ENCODE measurements around the gene ALS2. TPM values are rescaled to one million over a fixed set of nuclear protein-coding genes. Genes with fewer than 3 reads are reported as not detected.

The ALS2 gene
- 10 to 100 TPM in 1 of 2 donors, 1 to 10 TPM in 1; 9.9 to 12.2 TPM for total RNA-seq

GRCh38 chr2:201780674-201781493, at the start of gene ALS2:
TSS of gene ALS2 (minus strand) at chr2:201780933. CDS start at chr2:201768885, 12,048 bp downstream.
- no peaks in the 10 kb centered on the region for H3K27me3 ChIP-seq
- peak within 1 kb of the TSS; percentile 50 to 75 for H3K4me3 ChIP-seq
- H3K4me1 ChIP-seq = peaks cover 8% of the 10 kb centered on the region
- no peaks in the 10 kb centered on the region for H3K9me3 ChIP-seq
- ATAC-seq = peak; percentile 96
- H3K36me3 ChIP-seq (replicated peaks in 1 of 2; ENCODE audit: insufficient read depth in 1 of 2, low read depth in 2 of 2) = no peaks in the 10 kb centered on the region
- TF ChIP-seq POLR2A (IDR thresholded peaks at IDR 0.05) (peak; percentile 50 to 89 (median 83)), CTCF (IDR thresholded peaks at IDR 0.05) (no peak)
- H3K27ac ChIP-seq = peak within 1 kb of the TSS; percentile 81 to 92 (median 86)
- DNase-seq = peak; percentile 99 to 100 (median 99)
- intact Hi-C loops (cut with DNase I) = no loop called here
- WGBS, 2 donors = 0% methylated on average over 18 to 60 of the region's 60 CpGs

DNA sequence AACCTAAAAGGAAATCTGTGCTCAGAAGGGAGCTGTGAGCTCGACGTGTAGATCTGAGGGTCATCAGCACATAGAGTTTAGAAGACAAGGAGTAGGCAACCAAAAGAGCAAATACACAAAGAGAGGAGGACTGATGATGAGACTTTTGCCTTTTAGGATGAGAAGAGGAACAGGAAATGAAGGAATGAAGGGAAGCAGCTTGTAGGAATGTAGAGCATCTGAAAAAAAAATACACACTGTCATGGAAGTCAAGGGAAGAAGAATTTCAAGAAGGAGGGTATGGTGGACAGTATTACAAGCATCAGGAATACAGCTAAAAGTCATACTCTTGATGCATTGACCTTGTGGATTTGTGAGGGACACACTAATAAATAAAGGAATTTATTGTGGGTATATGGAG, 47.5 kb upstream of the ALS2 start:
- Histone ChIP-seq H3K27me3 (no peaks in the 10 kb centered on the region), H3K4me1 (no peaks in the 10 kb centered on the region), H3K36me3 (replicated peaks in 1 of 2; ENCODE audit: insufficient read depth in 1 of 2, low read depth in 2 of 2) (no peaks in the 10 kb centered on the region), H3K4me3 (no peak overlapping the region), H3K9me3 (no peaks in the 10 kb centered on the region), H3K27ac (no peak overlapping the region)
- ATAC-seq (no peak), DNase-seq (no peak)
- 80 to 81% methylated on average over 2 of the region's 2 CpGs for WGBS, 2 donors
- no peak for TF ChIP-seq POLR2A (IDR thresholded peaks at IDR 0.05)
- no peak for TF ChIP-seq CTCF (IDR thresholded peaks at IDR 0.05)
- intact Hi-C loops (cut with DNase I) = no loop called here

DNA sequence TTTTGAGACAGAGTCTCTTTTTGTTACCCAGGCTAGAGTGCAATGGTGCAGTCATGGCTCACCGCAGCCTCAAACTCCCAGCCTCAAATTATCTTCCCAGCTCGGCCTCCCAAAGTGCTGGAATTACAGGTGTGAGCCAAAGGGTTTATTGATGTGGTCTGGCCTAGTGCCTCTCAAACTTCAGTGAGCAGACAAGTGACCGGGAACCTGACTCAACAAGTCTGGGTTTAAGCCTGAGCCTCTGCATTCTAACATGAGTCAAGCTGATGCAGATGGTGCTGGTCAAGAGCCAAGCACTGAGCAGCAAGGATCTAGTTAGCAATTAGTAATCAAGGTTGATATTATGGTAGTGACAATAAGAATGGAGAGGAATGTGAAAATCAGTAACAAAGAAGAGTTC, 46.9 kb upstream of the ALS2 start:
- intact Hi-C loops (cut with DNase I) = no loop called here
- Histone ChIP-seq H3K4me3 (no peak overlapping the region), H3K36me3 (replicated peaks in 1 of 2; ENCODE audit: insufficient read depth in 1 of 2, low read depth in 2 of 2) (no peaks in the 10 kb centered on the region), H3K27me3 (no peaks in the 10 kb centered on the region), H3K4me1 (no peaks in the 10 kb centered on the region), H3K27ac (no peak overlapping the region), H3K9me3 (no peaks in the 10 kb centered on the region)
- DNase-seq = no peak
- WGBS, 2 donors = 91 to 95% methylated on average over 3 of the region's 3 CpGs
- TF ChIP-seq CTCF (IDR thresholded peaks at IDR 0.05) (no peak), POLR2A (IDR thresholded peaks at IDR 0.05) (no peak)
- ATAC-seq = no peak

- WGBS, 2 donors = 61 to 63% methylated on average over 1 of the region's 1 CpG
- H3K36me3 ChIP-seq (replicated peaks in 1 of 2; ENCODE audit: insufficient read depth in 1 of 2, low read depth in 2 of 2) = no peaks in the 10 kb centered on the region
- no peak for TF ChIP-seq POLR2A (IDR thresholded peaks at IDR 0.05)
Measured at GRCh38 chr2:201824212-201824611, 43.5 kb upstream of the ALS2 start.

GRCh38 chr2:201821080-201821479, 40.3 kb upstream of the ALS2 start:
- no peaks in the 10 kb centered on the region for H3K9me3 ChIP-seq
- WGBS, 2 donors = 62 to 86% methylated on average over 5 of the region's 5 CpGs
- H3K4me1 ChIP-seq = no peaks in the 10 kb centered on the region
- peaks cover 0 to 5% of the 10 kb centered on the region in 2 donors for H3K27me3 ChIP-seq
- no peak overlapping the region for H3K27ac ChIP-seq
- no peak overlapping the region for H3K4me3 ChIP-seq
- TF ChIP-seq CTCF (IDR thresholded peaks at IDR 0.05) = no peak
- no peak for TF ChIP-seq POLR2A (IDR thresholded peaks at IDR 0.05)
- H3K36me3 ChIP-seq (replicated peaks in 1 of 2; ENCODE audit: insufficient read depth in 1 of 2, low read depth in 2 of 2) = no peaks in the 10 kb centered on the region
- intact Hi-C loops (cut with DNase I) = no loop called here
- no peak for ATAC-seq
- no peak for DNase-seq

More at GRCh38 chr2:201824212-201824611, 43.5 kb upstream of the ALS2 start:
- Histone ChIP-seq H3K4me3 (no peak overlapping the region), H3K4me1 (no peaks in the 10 kb centered on the region), H3K27me3 (no peaks in the 10 kb centered on the region), H3K27ac (no peak overlapping the region), H3K9me3 (no peaks in the 10 kb centered on the region)
- intact Hi-C loops (cut with DNase I) = no loop called here
- ATAC-seq (no peak), DNase-seq (no peak)

Data from body of pancreas (tissue), 4 donors.